CD4-positive, alpha-beta memory T cell (primary cell): ENCODE data around the gene CCDC127. TPM values are rescaled to one million over a fixed set of nuclear protein-coding genes. Genes with fewer than 3 reads are reported as not detected.

ENCODE experiments used
- CTCF ChIA-PET: fragments of 350-600 bp; sonication (Branson Sonifier 250); formaldehyde crosslinking; loops from one replicate; lab custom pipeline; 2021; ENCODE audit warnings: inconsistent platforms; ENCODE audit not compliant: partially characterized antibody; lab: Charles Lee
- POLR2A ChIA-PET: fragments of 350-600 bp; sonication (Branson Sonifier 250); formaldehyde crosslinking; loops from one replicate; lab custom pipeline; 2021; ENCODE audit not compliant: partially characterized antibody; lab: Charles Lee
- DNase-seq, 5 donors: peaks; one replicate each; pipeline versions ENCODE4 v3.0.0 to v3.0.0-alpha.2; 2020 to 2022; ENCODE audit warnings: mixed read lengths in 1 of 5
- H3K27ac ChIP-seq: one replicate; pipeline ENCODE4 v1.7.0; 2013; ENCODE audit warnings: low read depth, low read length
- H3K27me3 ChIP-seq: 2 replicates; pipeline ENCODE4 v1.7.0; 2013; ENCODE audit warnings: mild to moderate bottlenecking, low read length, moderate library complexity; ENCODE audit not compliant: insufficient read depth
- H3K36me3 ChIP-seq: 2 replicates; pipeline ENCODE4 v1.7.0; 2013; ENCODE audit warnings: mild to moderate bottlenecking, low read length, moderate library complexity; ENCODE audit not compliant: insufficient read depth
- H3K4me1 ChIP-seq: 2 replicates; pipeline ENCODE4 v1.7.0; 2013; ENCODE audit warnings: mild to moderate bottlenecking, low read length, moderate library complexity; ENCODE audit not compliant: insufficient read depth
- H3K4me3 ChIP-seq, 2 donors: one replicate each; pipeline ENCODE4 v1.7.0; 2013; ENCODE audit warnings: low read length in 2 of 2, mild to moderate bottlenecking in 1 of 2
- H3K9me3 ChIP-seq, 2 donors: one replicate each; pipeline ENCODE4 v1.7.0; 2013; ENCODE audit warnings: low read length in 2 of 2, control low read depth in 1 of 2; ENCODE audit not compliant: control insufficient read depth in 1 of 2
- H3K27ac Mint-ChIP-seq, 7 donors: one replicate each; pipeline ENCODE4 v1.8.0; 2020 to 2021; ENCODE audit warnings: mixed read lengths in 7 of 7, mild to moderate bottlenecking in 6 of 7, inconsistent platforms in 3 of 7, moderate library complexity in 3 of 7
- H3K27me3 Mint-ChIP-seq, 2 donors: one replicate each; pipeline ENCODE4 v1.8.0; 2020 to 2021; ENCODE audit warnings: mixed read lengths in 2 of 2
- H3K36me3 Mint-ChIP-seq, 2 donors: one replicate each; pipeline ENCODE4 v1.8.0; 2020 to 2021; ENCODE audit warnings: mixed read lengths in 2 of 2, inconsistent platforms in 1 of 2, mild to moderate bottlenecking in 1 of 2
- H3K4me1 Mint-ChIP-seq, 4 donors: one replicate each; pipeline ENCODE4 v1.8.0; 2020 to 2021; ENCODE audit warnings: mixed read lengths in 4 of 4, mild to moderate bottlenecking in 1 of 4
- H3K4me3 Mint-ChIP-seq, 8 donors: one replicate each; pipeline ENCODE4 v1.8.0; 2020 to 2021; ENCODE audit warnings: mixed read lengths in 8 of 8, mild to moderate bottlenecking in 7 of 8, moderate library complexity in 6 of 8, inconsistent platforms in 3 of 8
- H3K9me3 Mint-ChIP-seq, 8 donors: one replicate each; pipeline ENCODE4 v1.8.0; 2020 to 2021; ENCODE audit warnings: mixed read lengths in 8 of 8, mild to moderate bottlenecking in 5 of 8, inconsistent platforms in 3 of 8, moderate library complexity in 1 of 8
- intact Hi-C: fragments of 100-400 bp; cut with micrococcal nuclease; formaldehyde crosslinking; loops from one replicate; pipeline ENCODE4 v1.15.1; 2023
- polyA plus RNA-seq, 2 donors: library from polyadenylated mRNA; unstranded; fragments of 300-500 nt; fragmentation: Illumina TruSeq; gene quantifications; one replicate each; pipeline ENCODE4 v1.2.3, GENCODE V29; 2021
- total RNA-seq, 2 experiments: library from RNA; stranded (reverse); gene quantifications; one replicate each; pipeline ENCODE4 v1.2.3, GENCODE V29; 2021

The CCDC127 gene
- total and polyA plus RNA-seq, 4 experiments from 2014 or later: 2.9 to 7.7 (median 5.9) TPM

DNA sequence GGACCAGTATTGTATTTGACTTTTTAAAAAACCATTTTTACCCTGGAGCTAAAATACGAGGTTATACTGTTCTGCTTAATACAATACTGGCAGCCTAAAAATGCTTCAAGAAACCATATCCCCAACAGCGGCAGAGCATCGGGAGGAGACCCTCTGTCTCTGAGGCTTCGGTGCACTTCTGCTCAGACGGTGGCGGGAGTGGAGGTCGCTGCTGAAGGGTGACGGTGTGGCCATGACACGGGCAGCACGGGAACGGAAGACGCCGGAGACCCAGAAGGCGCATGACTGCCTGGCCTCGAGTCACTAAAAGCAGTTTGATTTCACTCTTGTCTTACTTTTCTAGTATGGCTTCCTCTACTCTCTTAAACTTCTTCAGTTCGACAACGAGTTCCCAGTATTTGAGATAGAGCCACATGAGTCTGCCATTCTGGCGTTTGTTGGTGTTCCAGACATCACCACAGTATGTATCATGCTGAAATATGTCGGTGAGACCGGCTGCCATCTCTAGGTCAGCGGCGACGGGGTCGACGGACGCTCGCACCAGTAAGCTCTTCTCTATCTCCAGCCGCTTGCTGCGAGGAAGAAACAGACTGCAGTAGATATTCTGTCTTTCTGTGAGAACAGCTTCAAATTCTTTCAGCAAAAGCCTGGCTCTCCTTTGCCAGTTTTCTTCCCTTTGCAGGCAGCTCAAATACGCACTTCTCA lies 12.8 kb downstream of the CCDC127 start:
- intact Hi-C loops: no loop called here
- H3K27ac ChIP-seq: no peak overlapping the region
- DNase-seq: no peak
- POLR2A ChIA-PET: no interaction called here
- H3K9me3 Mint-ChIP-seq: no peaks in the 10 kb centered on the region
- H3K9me3 ChIP-seq: no peaks in the 10 kb centered on the region
- H3K4me1 ChIP-seq: peaks cover 6% of the 10 kb centered on the region
- H3K4me1 Mint-ChIP-seq: peaks cover 10 to 30% (median 11%) of the 10 kb centered on the region in 4 donors
- no peaks in the 10 kb centered on the region for H3K27me3 Mint-ChIP-seq
- no peak overlapping the region for H3K4me3 Mint-ChIP-seq
- CTCF ChIA-PET: no interaction called here
- H3K36me3 ChIP-seq: peaks cover 19% of the 10 kb centered on the region
- no peaks in the 10 kb centered on the region for H3K27me3 ChIP-seq
- H3K27ac Mint-ChIP-seq: no peak overlapping the region
- H3K36me3 Mint-ChIP-seq: peaks cover 45 to 51% of the 10 kb centered on the region in 2 donors
- no peak overlapping the region for H3K4me3 ChIP-seq

DNA sequence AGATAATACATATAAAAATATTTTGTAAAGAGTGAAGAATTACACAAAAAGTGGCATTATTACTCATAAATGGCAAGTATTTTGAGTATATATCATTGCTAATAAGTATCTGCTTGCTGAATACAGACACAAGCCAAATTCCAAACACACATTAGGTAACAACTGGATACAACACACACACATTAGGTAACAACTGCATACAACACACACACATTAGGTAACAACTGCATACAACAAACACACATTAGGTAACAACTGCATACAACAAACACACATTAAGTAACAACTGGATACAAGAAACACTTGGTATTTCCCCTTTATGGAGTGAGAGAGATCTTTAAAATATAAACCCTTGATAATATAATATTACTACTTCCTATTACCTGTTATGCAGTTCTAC lies 13.5 kb downstream of the CCDC127 start:
- no peak overlapping the region for H3K4me3 ChIP-seq
- ChIA-PET POLR2A (no interaction called here), CTCF (interaction anchor here (1.1 kb wide), 1 partner anchor 13 kb away, joined by 3 read pairs; the partner anchor contains the start of gene LRRC14B)
- no peak overlapping the region for H3K27ac ChIP-seq
- no peak overlapping the region for H3K4me3 Mint-ChIP-seq
- H3K9me3 Mint-ChIP-seq: no peaks in the 10 kb centered on the region
- no peaks in the 10 kb centered on the region for H3K9me3 ChIP-seq
- peaks cover 19% of the 10 kb centered on the region for H3K36me3 ChIP-seq
- H3K27ac Mint-ChIP-seq: no peak overlapping the region
- H3K27me3 Mint-ChIP-seq: no peaks in the 10 kb centered on the region
- peaks cover 44 to 49% of the 10 kb centered on the region in 2 donors for H3K36me3 Mint-ChIP-seq
- H3K4me1 Mint-ChIP-seq: peaks cover 4 to 23% (median 5%) of the 10 kb centered on the region in 4 donors
- no peak for DNase-seq
- intact Hi-C loops: no loop called here
- H3K4me1 ChIP-seq: no peaks in the 10 kb centered on the region
- no peaks in the 10 kb centered on the region for H3K27me3 ChIP-seq

DNA sequence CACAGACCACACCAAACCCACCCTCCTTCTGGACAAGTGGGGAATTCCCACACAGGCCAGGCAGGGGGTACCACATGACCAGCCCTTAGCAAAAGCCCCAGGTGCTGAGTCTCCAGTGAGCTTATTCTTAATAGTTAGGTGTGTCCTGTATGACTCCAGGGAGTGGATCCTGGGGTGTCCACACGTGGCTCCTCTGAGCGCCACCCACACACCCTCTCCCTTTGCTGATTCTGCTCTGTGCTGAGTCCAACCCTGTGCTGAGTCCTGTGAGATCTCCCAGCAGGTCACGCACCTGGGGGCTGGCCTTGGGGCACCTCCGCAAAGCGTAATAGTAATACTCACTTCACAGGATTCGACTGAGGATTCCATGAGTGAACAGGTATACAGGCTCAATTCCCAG lies 14.0 kb downstream of the CCDC127 start:
- Histone ChIP-seq H3K4me3 (no peak overlapping the region), H3K9me3 (no peaks in the 10 kb centered on the region), H3K27ac (no peak overlapping the region), H3K27me3 (no peaks in the 10 kb centered on the region), H3K4me1 (no peaks in the 10 kb centered on the region), H3K36me3 (peaks cover 19% of the 10 kb centered on the region)
- Mint-ChIP-seq H3K4me3 (no peak overlapping the region), H3K4me1 (peaks cover 4 to 22% (median 5%) of the 10 kb centered on the region in 4 donors), H3K27me3 (no peaks in the 10 kb centered on the region), H3K36me3 (peaks cover 44 to 49% of the 10 kb centered on the region in 2 donors), H3K9me3 (no peaks in the 10 kb centered on the region), H3K27ac (no peak overlapping the region)
- POLR2A ChIA-PET: no interaction called here
- CTCF ChIA-PET: interaction anchor here (1.1 kb wide), 1 partner anchor 13 kb away, joined by 3 read pairs; the partner anchor contains the start of gene LRRC14B
- DNase-seq: no peak
- intact Hi-C loops: no loop called here

DNA sequence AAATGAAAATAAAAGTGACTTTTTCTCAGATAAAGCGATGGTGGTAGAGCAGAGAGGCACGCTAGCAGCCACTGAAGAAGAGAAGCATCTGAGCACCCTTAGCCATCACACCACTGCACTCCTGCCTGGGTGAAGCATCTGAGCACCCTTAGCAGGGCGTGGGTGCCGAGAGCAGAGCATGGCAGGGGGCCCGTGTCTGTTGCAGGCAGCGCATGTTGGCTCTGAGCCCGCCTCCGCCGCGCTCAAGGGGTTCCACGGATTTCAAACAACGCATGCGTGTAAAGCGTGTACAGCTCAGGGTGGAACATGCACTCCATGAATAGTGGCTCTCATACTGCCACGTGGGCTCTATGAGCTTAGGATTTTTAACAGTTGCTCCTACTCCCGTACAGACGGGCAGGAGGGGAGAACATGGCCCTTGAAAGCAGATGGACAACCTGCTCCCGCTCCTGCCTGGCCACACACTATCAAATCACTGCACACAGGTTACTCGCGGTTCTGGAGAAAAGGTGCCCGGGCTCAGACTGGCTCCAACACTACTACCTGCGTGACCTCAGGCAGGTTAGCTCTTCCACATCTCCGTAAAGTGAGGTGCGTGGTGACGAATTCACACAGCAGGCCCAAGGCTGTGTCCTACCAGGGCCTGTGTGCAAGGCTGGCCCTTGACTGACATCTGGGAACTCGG lies 14.6 kb downstream of the CCDC127 start:
- Histone ChIP-seq H3K4me3 (no peak overlapping the region), H3K4me1 (no peaks in the 10 kb centered on the region), H3K9me3 (no peaks in the 10 kb centered on the region), H3K36me3 (peaks cover 19% of the 10 kb centered on the region), H3K27ac (no peak overlapping the region), H3K27me3 (no peaks in the 10 kb centered on the region)
- ChIA-PET CTCF (interaction anchor here (1.1 to 1.2 kb wide), 2 partner anchors 12 to 14 kb away, joined by 3 read pairs; partner anchors contain the start of genes CCDC127, LRRC14B and SDHA), POLR2A (no interaction called here)
- Mint-ChIP-seq H3K27ac (no peak overlapping the region), H3K9me3 (no peaks in the 10 kb centered on the region), H3K27me3 (no peaks in the 10 kb centered on the region), H3K4me3 (no peak overlapping the region), H3K4me1 (peaks cover 2 to 19% (median 5%) of the 10 kb centered on the region in 4 donors), H3K36me3 (peaks cover 44 to 49% of the 10 kb centered on the region in 2 donors)
- intact Hi-C loops: no loop called here
- DNase-seq: no peak

DNA sequence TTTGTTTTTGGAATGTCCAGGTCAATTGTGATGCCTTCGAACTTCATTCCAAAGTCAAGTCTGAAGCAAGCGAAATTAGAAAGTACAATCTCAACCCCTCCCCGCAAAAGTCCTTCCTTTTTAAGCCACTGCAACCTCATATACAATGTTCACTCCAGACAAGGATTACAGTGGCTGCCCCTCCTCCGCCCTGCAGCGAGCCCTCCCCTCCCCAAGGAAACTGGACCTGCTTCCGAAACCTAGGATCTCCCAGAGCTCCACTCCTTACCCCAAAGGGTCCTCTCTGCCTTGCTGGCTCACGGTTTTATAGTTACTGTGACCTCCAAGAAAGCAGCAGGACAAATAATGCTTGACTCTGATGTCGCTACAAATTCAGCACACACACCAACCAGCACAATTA lies 16.3 kb downstream of the CCDC127 start:
- H3K4me3 ChIP-seq: no peak overlapping the region
- H3K27ac Mint-ChIP-seq: no peak overlapping the region
- CTCF ChIA-PET: no interaction called here
- peaks cover 0 to 7% (median 1%) of the 10 kb centered on the region in 4 donors for H3K4me1 Mint-ChIP-seq
- peaks cover 18% of the 10 kb centered on the region for H3K36me3 ChIP-seq
- no peaks in the 10 kb centered on the region for H3K27me3 Mint-ChIP-seq
- H3K27me3 ChIP-seq: no peaks in the 10 kb centered on the region
- H3K4me1 ChIP-seq: no peaks in the 10 kb centered on the region
- H3K36me3 Mint-ChIP-seq: peaks cover 29 to 36% of the 10 kb centered on the region in 2 donors
- POLR2A ChIA-PET: no interaction called here
- no peak overlapping the region for H3K27ac ChIP-seq
- intact Hi-C loops: no loop called here
- no peaks in the 10 kb centered on the region for H3K9me3 ChIP-seq
- no peak for DNase-seq
- H3K4me3 Mint-ChIP-seq: peak overlapping the region in 1 of 8 donors; percentile 46
- H3K9me3 Mint-ChIP-seq: no peaks in the 10 kb centered on the region

DNA sequence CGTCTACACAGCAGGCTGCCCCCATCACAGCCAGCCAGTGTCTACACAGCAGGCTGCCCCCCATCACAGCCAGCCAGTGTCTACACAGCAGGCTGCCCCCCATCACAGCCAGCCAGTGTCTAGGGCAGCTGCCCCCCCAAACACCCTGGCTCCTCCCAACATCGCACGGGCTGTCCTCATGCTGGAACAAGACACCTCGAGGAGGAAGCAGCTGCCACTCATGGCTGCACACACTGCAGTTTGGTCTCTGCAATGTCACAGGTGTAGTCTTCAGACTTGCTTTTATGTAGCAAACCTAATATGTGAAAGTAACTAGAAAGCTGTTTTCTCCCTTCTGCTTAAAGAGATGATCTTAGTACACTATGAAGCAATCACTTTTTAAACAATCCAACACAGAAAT lies 17.0 kb downstream of the CCDC127 start:
- H3K9me3 ChIP-seq: no peaks in the 10 kb centered on the region

DNA sequence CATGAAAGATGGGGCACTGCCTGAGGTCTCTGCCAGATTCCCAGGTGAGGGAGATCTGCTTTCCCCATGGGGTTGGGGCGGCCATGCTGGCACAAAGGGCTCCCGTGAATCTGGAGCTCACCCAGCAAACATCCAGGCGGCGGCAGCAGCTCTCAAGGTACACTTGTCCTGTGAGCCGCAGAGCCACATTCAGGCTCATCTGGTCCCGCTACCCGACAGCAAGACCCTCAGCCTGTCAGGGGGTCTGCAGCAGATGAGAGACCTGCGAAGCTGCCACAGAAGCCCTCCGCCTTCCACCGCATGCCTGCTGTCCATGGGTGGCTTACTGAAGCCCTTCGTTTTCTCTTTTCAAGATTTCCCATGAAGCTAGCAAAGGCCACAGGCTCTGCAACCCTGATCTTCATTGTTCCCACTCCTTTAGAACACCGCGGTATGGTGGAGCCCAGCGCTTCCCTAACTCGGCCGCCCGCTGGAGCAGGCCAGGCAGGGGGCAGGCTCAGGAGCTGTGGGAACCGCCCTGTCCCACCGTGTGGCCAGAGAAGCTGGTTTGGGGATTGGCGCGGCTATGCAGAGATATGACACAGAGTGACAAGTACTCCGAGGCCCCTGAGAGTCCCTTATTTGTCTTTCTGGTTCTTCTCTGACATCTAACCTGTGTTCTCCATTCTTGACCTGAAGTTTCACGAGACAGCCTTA lies 17.9 kb downstream of the CCDC127 start:
- H3K9me3 Mint-ChIP-seq: no peaks in the 10 kb centered on the region

More for the DNA sequence above, 17.0 kb downstream of the CCDC127 start:
- no peak overlapping the region for H3K27ac Mint-ChIP-seq
- Histone ChIP-seq H3K4me3 (no peak overlapping the region), H3K27me3 (no peaks in the 10 kb centered on the region), H3K4me1 (no peaks in the 10 kb centered on the region), H3K27ac (no peak overlapping the region), H3K36me3 (peaks cover 11% of the 10 kb centered on the region)
- CTCF ChIA-PET: no interaction called here
- no peak overlapping the region for H3K4me3 Mint-ChIP-seq
- peaks cover 25 to 32% of the 10 kb centered on the region in 2 donors for H3K36me3 Mint-ChIP-seq
- intact Hi-C loops: no loop called here
- no peaks in the 10 kb centered on the region for H3K9me3 Mint-ChIP-seq
- POLR2A ChIA-PET: no interaction called here
- H3K27me3 Mint-ChIP-seq: no peaks in the 10 kb centered on the region
- no peak for DNase-seq
- peaks cover 0 to 7% (median 1%) of the 10 kb centered on the region in 4 donors for H3K4me1 Mint-ChIP-seq

More for the DNA sequence above, 17.9 kb downstream of the CCDC127 start:
- Mint-ChIP-seq H3K27me3 (no peaks in the 10 kb centered on the region), H3K27ac (peak overlapping the region in 2 of 7 donors; percentile 66 to 70), H3K36me3 (peaks cover 16 to 23% of the 10 kb centered on the region in 2 donors), H3K4me1 (peaks cover 0 to 2% (median 0%) of the 10 kb centered on the region in 4 donors), H3K4me3 (no peak overlapping the region)
- no peaks in the 10 kb centered on the region for H3K4me1 ChIP-seq
- H3K36me3 ChIP-seq: peaks cover 4% of the 10 kb centered on the region
- no peak overlapping the region for H3K4me3 ChIP-seq
- H3K9me3 ChIP-seq: no peaks in the 10 kb centered on the region
- no peak for DNase-seq
- ChIA-PET POLR2A (no interaction called here), CTCF (interaction anchor here (2.5 kb wide), 1 partner anchor 11 kb away, joined by 5 read pairs; no protein-coding TSS in a partner anchor)
- intact Hi-C loops: no loop called here
- no peaks in the 10 kb centered on the region for H3K27me3 ChIP-seq
- no peak overlapping the region for H3K27ac ChIP-seq
